ENCODE measurements around the gene TPSAB1.

Gene TPSAB1

GRCh38 chr16:1206326-1206725 lies 34.2 kb upstream of the TPSAB1 start:
- no peak overlapping the region for H2BK15ac ChIP-seq (ENCODE audit: low read depth, poor library complexity, severe bottlenecking)
- no peak overlapping the region for H3K4me2 ChIP-seq (ENCODE audit: low read length, poor library complexity, severe bottlenecking)
- no peak overlapping the region for H2AFZ ChIP-seq (ENCODE audit: low read depth, low read length)
- 78% methylated on average over 9 of the region's 9 CpGs for WGBS
- H3K4me3 ChIP-seq (ENCODE audit: insufficient read depth in 1 of 2, low read depth in 1 of 2, low read length in 2 of 2), result no peak overlapping the region
- no peak for DNase-seq
- no peak overlapping the region for H2AK5ac ChIP-seq (ENCODE audit: low read length, severe bottlenecking)
- no peak overlapping the region for H3K23ac ChIP-seq (ENCODE audit: low read length in 2 of 2)
- H2BK5ac ChIP-seq (ENCODE audit: low read depth, low read length, poor library complexity, severe bottlenecking), result no peak overlapping the region
- no peaks in the 10 kb centered on the region for H3K4me1 ChIP-seq (ENCODE audit: control insufficient read depth, insufficient read depth, low read depth, low read length)
- H4K8ac ChIP-seq (ENCODE audit: low read length), result no peak overlapping the region
- peaks cover 0 to 2% of the 10 kb centered on the region in 2 experiments for H3K36me3 ChIP-seq (ENCODE audit: control insufficient read depth in 1 of 2, insufficient read depth in 2 of 2, low read depth in 1 of 2, low read length in 2 of 2)
- H2BK120ac ChIP-seq (ENCODE audit: low read depth, low read length), result no peak overlapping the region
- H2BK12ac ChIP-seq (ENCODE audit: low read length in 2 of 2), result no peak overlapping the region
- H3K27ac ChIP-seq (ENCODE audit: low read length, poor library complexity, severe bottlenecking), result no peak overlapping the region
- no peak overlapping the region for H3K14ac ChIP-seq (ENCODE audit: low read length in 2 of 2)
- H3K4ac ChIP-seq (ENCODE audit: low read depth in 1 of 2, low read length in 2 of 2), result no peak overlapping the region
- no peak overlapping the region for H4K91ac ChIP-seq (ENCODE audit: low read length)
- no peak overlapping the region for H3K18ac ChIP-seq (ENCODE audit: low read depth in 1 of 2, low read length in 2 of 2)
- no peaks in the 10 kb centered on the region for H3K9me3 ChIP-seq (ENCODE audit: control insufficient read depth, low read length)
- no peak overlapping the region for H3K9ac ChIP-seq (ENCODE audit: low read length)
- H3K79me1 ChIP-seq (replicated peaks; ENCODE audit: low read length, poor library complexity, severe bottlenecking), result no peaks in the 10 kb centered on the region
- H3K27me3 ChIP-seq (ENCODE audit: control insufficient read depth in 1 of 2, insufficient read depth in 1 of 2, low read length in 2 of 2), result peaks cover 0 to 3% of the 10 kb centered on the region in 2 experiments

GRCh38 chr16:1206786-1207185 lies 33.7 kb upstream of the TPSAB1 start:
- H2AK5ac ChIP-seq (ENCODE audit: low read length, severe bottlenecking), result no peak overlapping the region
- H3K23ac ChIP-seq (ENCODE audit: low read length in 2 of 2), result no peak overlapping the region
- no peak overlapping the region for H2BK120ac ChIP-seq (ENCODE audit: low read depth, low read length)
- no peaks in the 10 kb centered on the region for H3K4me1 ChIP-seq (ENCODE audit: control insufficient read depth, insufficient read depth, low read depth, low read length)
- no peak overlapping the region for H3K14ac ChIP-seq (ENCODE audit: low read length in 2 of 2)
- 94% methylated on average over 9 of the region's 16 CpGs for WGBS
- no peak overlapping the region for H3K9ac ChIP-seq (ENCODE audit: low read length)
- no peak overlapping the region for H4K8ac ChIP-seq (ENCODE audit: low read length)
- no peak overlapping the region for H3K4ac ChIP-seq (ENCODE audit: low read depth in 1 of 2, low read length in 2 of 2)
- no peak overlapping the region for H2AFZ ChIP-seq (ENCODE audit: low read depth, low read length)
- H3K9me3 ChIP-seq (ENCODE audit: control insufficient read depth, low read length), result no peaks in the 10 kb centered on the region
- H4K91ac ChIP-seq (ENCODE audit: low read length), result no peak overlapping the region
- no peak overlapping the region for H2BK5ac ChIP-seq (ENCODE audit: low read depth, low read length, poor library complexity, severe bottlenecking)
- no peak overlapping the region for H3K18ac ChIP-seq (ENCODE audit: low read depth in 1 of 2, low read length in 2 of 2)
- H3K4me3 ChIP-seq (ENCODE audit: insufficient read depth in 1 of 2, low read depth in 1 of 2, low read length in 2 of 2), result no peak overlapping the region
- H2BK12ac ChIP-seq (ENCODE audit: low read length in 2 of 2), result no peak overlapping the region
- no peaks in the 10 kb centered on the region for H3K79me1 ChIP-seq (replicated peaks; ENCODE audit: low read length, poor library complexity, severe bottlenecking)
- no peak overlapping the region for H3K27ac ChIP-seq (ENCODE audit: low read length, poor library complexity, severe bottlenecking)
- no peak overlapping the region for H2BK15ac ChIP-seq (ENCODE audit: low read depth, poor library complexity, severe bottlenecking)
- H3K4me2 ChIP-seq (ENCODE audit: low read length, poor library complexity, severe bottlenecking), result no peak overlapping the region
- H3K36me3 ChIP-seq (ENCODE audit: control insufficient read depth in 1 of 2, insufficient read depth in 2 of 2, low read depth in 1 of 2, low read length in 2 of 2), result peaks cover 0 to 2% of the 10 kb centered on the region in 2 experiments
- peaks cover 0 to 3% of the 10 kb centered on the region in 2 experiments for H3K27me3 ChIP-seq (ENCODE audit: control insufficient read depth in 1 of 2, insufficient read depth in 1 of 2, low read length in 2 of 2)
- DNase-seq, result no peak

- H2BK5ac ChIP-seq (ENCODE audit: low read depth, low read length, poor library complexity, severe bottlenecking), result no peak overlapping the region
- no peak overlapping the region for H3K4me3 ChIP-seq (ENCODE audit: insufficient read depth in 1 of 2, low read depth in 1 of 2, low read length in 2 of 2)
- no peak overlapping the region for H2BK12ac ChIP-seq (ENCODE audit: low read length in 2 of 2)
- no peak overlapping the region for H3K4me2 ChIP-seq (ENCODE audit: low read length, poor library complexity, severe bottlenecking)
- no peak overlapping the region for H2AFZ ChIP-seq (ENCODE audit: low read depth, low read length)
- no peak overlapping the region for H4K8ac ChIP-seq (ENCODE audit: low read length)
- H3K27ac ChIP-seq (ENCODE audit: low read length, poor library complexity, severe bottlenecking), result no peak overlapping the region
- no peak overlapping the region for H3K9ac ChIP-seq (ENCODE audit: low read length)
- peaks cover 0 to 2% of the 10 kb centered on the region in 2 experiments for H3K36me3 ChIP-seq (ENCODE audit: control insufficient read depth in 1 of 2, insufficient read depth in 2 of 2, low read depth in 1 of 2, low read length in 2 of 2)
- no peak overlapping the region for H4K91ac ChIP-seq (ENCODE audit: low read length)
- no peak overlapping the region for H2BK15ac ChIP-seq (ENCODE audit: low read depth, poor library complexity, severe bottlenecking)
- H2BK120ac ChIP-seq (ENCODE audit: low read depth, low read length), result no peak overlapping the region
- H3K4me1 ChIP-seq (ENCODE audit: control insufficient read depth, insufficient read depth, low read depth, low read length), result no peaks in the 10 kb centered on the region
- H3K23ac ChIP-seq (ENCODE audit: low read length in 2 of 2), result no peak overlapping the region
- no peaks in the 10 kb centered on the region for H3K79me1 ChIP-seq (replicated peaks; ENCODE audit: low read length, poor library complexity, severe bottlenecking)
- H3K9me3 ChIP-seq (ENCODE audit: control insufficient read depth, low read length), result no peaks in the 10 kb centered on the region
- no peak overlapping the region for H3K18ac ChIP-seq (ENCODE audit: low read depth in 1 of 2, low read length in 2 of 2)
- no peak for DNase-seq
- WGBS, result 90% methylated on average over 22 of the region's 22 CpGs
- no peak overlapping the region for H3K4ac ChIP-seq (ENCODE audit: low read depth in 1 of 2, low read length in 2 of 2)
- H3K14ac ChIP-seq (ENCODE audit: low read length in 2 of 2), result no peak overlapping the region
- peaks cover 0 to 3% of the 10 kb centered on the region in 2 experiments for H3K27me3 ChIP-seq (ENCODE audit: control insufficient read depth in 1 of 2, insufficient read depth in 1 of 2, low read length in 2 of 2)
- H2AK5ac ChIP-seq (ENCODE audit: low read length, severe bottlenecking), result no peak overlapping the region
Observed at GRCh38 chr16:1208239-1208830, 32.2 kb upstream of the TPSAB1 start.

DNA sequence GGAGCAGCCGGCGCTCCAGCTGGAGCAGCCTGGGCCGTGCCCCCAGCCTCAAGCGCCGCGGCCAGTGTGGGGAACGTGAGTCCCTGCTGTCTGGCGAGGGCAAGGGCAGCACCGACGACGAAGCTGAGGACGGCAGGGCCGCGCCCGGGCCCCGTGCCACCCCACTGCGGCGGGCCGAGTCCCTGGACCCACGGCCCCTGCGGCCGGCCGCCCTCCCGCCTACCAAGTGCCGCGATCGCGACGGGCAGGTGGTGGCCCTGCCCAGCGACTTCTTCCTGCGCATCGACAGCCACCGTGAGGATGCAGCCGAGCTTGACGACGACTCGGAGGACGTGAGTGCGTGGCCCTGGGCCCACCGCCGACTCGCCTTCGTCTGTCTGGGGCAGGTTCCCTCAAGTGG lies 31.4 kb upstream of the TPSAB1 start:
- Histone ChIP-seq H3K9ac (ENCODE audit: low read length) (no peak overlapping the region), H3K18ac (ENCODE audit: low read depth in 1 of 2, low read length in 2 of 2) (no peak overlapping the region), H3K9me3 (ENCODE audit: control insufficient read depth, low read length) (no peaks in the 10 kb centered on the region), H3K23ac (ENCODE audit: low read length in 2 of 2) (no peak overlapping the region), H3K4me1 (ENCODE audit: control insufficient read depth, insufficient read depth, low read depth, low read length) (no peaks in the 10 kb centered on the region), H3K14ac (ENCODE audit: low read length in 2 of 2) (no peak overlapping the region), H4K91ac (ENCODE audit: low read length) (no peak overlapping the region), H2AFZ (ENCODE audit: low read depth, low read length) (no peak overlapping the region), H2BK12ac (ENCODE audit: low read length in 2 of 2) (no peak overlapping the region), H2AK5ac (ENCODE audit: low read length, severe bottlenecking) (no peak overlapping the region), H3K27ac (ENCODE audit: low read length, poor library complexity, severe bottlenecking) (no peak overlapping the region), H2BK15ac (ENCODE audit: low read depth, poor library complexity, severe bottlenecking) (no peak overlapping the region), H3K27me3 (ENCODE audit: control insufficient read depth in 1 of 2, insufficient read depth in 1 of 2, low read length in 2 of 2) (peaks cover 0 to 3% of the 10 kb centered on the region in 2 experiments), H4K8ac (ENCODE audit: low read length) (no peak overlapping the region), H3K36me3 (ENCODE audit: control insufficient read depth in 1 of 2, insufficient read depth in 2 of 2, low read depth in 1 of 2, low read length in 2 of 2) (peaks cover 0 to 2% of the 10 kb centered on the region in 2 experiments), H3K4me3 (ENCODE audit: insufficient read depth in 1 of 2, low read depth in 1 of 2, low read length in 2 of 2) (no peak overlapping the region), H2BK5ac (ENCODE audit: low read depth, low read length, poor library complexity, severe bottlenecking) (no peak overlapping the region), H3K4me2 (ENCODE audit: low read length, poor library complexity, severe bottlenecking) (no peak overlapping the region), H3K79me1 (replicated peaks; ENCODE audit: low read length, poor library complexity, severe bottlenecking) (no peaks in the 10 kb centered on the region), H3K4ac (ENCODE audit: low read depth in 1 of 2, low read length in 2 of 2) (no peak overlapping the region), H2BK120ac (ENCODE audit: low read depth, low read length) (no peak overlapping the region)
- DNase-seq, result no peak
- 93% methylated on average over 38 of the region's 43 CpGs for whole genome bisulfite sequencing

Data from mesenchymal stem cell (in vitro differentiated cells and primary cell).